Neural crest cell (in vitro differentiated cells): ENCODE results near the gene LIG1. TPM values are rescaled to one million over a fixed set of nuclear protein-coding genes. Genes with fewer than 3 reads are reported as not detected.

Experiments used
- DNase-seq: peaks from one replicate; pipeline ENCODE4 v3.0.0; 2021; ENCODE audit warnings: low read depth, mixed read lengths, low spot score
- H3K27ac Mint-ChIP-seq: one replicate; pipeline ENCODE4 v1.8.0; 2021; ENCODE audit warnings: mild to moderate bottlenecking, mixed read lengths; ENCODE audit not compliant: unreplicated experiment
- H3K27me3 Mint-ChIP-seq: 2 replicates; pipeline ENCODE4 v1.8.0; 2021; ENCODE audit warnings: low read depth, mild to moderate bottlenecking, mixed read lengths
- H3K36me3 Mint-ChIP-seq: 2 replicates; pipeline ENCODE4 v1.8.0; 2021; ENCODE audit warnings: low read depth, mild to moderate bottlenecking, mixed read lengths
- H3K4me1 Mint-ChIP-seq: 2 replicates; pipeline ENCODE4 v1.8.0; 2021; ENCODE audit warnings: mixed read lengths
- H3K4me3 Mint-ChIP-seq: one replicate; pipeline ENCODE4 v1.8.0; 2021; ENCODE audit warnings: mild to moderate bottlenecking, mixed read lengths
- H3K9me3 Mint-ChIP-seq: 2 replicates; pipeline ENCODE4 v1.8.0; 2021; ENCODE audit warnings: mixed read lengths
- CTCF ChIP-seq: fragments of 200-600 bp; sonication (generic); conservative IDR thresholded peaks from 2 replicates; pipeline ENCODE4 v1.5.0; 2021; ENCODE audit warnings: antibody characterized with exemption, mild to moderate bottlenecking
- total RNA-seq: library from RNA; stranded (reverse); gene quantifications from 2 replicates; pipeline ENCODE4 v1.2.1, GENCODE V29; 2021

Gene LIG1
- total RNA-seq, 1 donor from 2014 or later: 144 TPM

- Mint-ChIP-seq H3K4me1 (peaks cover 8% of the 10 kb centered on the region), H3K36me3 (peaks cover 33% of the 10 kb centered on the region), H3K4me3 (no peak overlapping the region), H3K9me3 (peaks cover 7% of the 10 kb centered on the region), H3K27me3 (no peaks in the 10 kb centered on the region), H3K27ac (no peak overlapping the region)
- no peak for DNase-seq
- TF ChIP-seq CTCF: no peak
Measured at GRCh38 chr19:48186541-48186991, 16.4 kb upstream of the LIG1 start.

DNA sequence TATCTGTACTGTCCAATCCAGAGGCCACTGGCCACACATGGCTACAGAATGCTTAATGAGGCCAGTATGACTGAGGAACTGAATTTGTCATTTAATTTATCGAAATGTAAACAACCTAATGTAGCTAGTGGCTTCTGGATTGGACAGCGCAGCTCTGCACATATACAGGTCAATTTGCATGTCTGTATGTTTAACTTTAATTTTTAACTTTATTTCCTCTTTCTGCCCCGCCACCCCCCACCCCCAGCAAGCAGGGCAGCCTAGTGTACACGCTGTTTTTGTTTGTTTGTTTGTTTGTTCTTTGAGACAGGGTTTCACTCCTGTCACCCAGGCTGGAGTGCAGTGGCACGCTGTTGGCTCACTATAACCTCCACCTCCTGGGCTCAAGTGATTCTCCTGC lies 15.9 kb upstream of the LIG1 start:
- no peaks in the 10 kb centered on the region for H3K27me3 Mint-ChIP-seq
- peaks cover 39% of the 10 kb centered on the region for H3K36me3 Mint-ChIP-seq
- no peak overlapping the region for H3K4me3 Mint-ChIP-seq
- peaks cover 12% of the 10 kb centered on the region for H3K9me3 Mint-ChIP-seq
- no peak for DNase-seq
- no peak for TF ChIP-seq CTCF
- H3K27ac Mint-ChIP-seq: no peak overlapping the region
- H3K4me1 Mint-ChIP-seq: peaks cover 8% of the 10 kb centered on the region

- H3K4me3 Mint-ChIP-seq: no peak overlapping the region
- peaks cover 44% of the 10 kb centered on the region for H3K36me3 Mint-ChIP-seq
- no peaks in the 10 kb centered on the region for H3K27me3 Mint-ChIP-seq
- H3K27ac Mint-ChIP-seq: no peak overlapping the region
- H3K9me3 Mint-ChIP-seq: peaks cover 10% of the 10 kb centered on the region
- no peak for TF ChIP-seq CTCF
- no peaks in the 10 kb centered on the region for H3K4me1 Mint-ChIP-seq
- no peak for DNase-seq
Measured at GRCh38 chr19:48183356-48183755, 13.2 kb upstream of the LIG1 start.

DNA sequence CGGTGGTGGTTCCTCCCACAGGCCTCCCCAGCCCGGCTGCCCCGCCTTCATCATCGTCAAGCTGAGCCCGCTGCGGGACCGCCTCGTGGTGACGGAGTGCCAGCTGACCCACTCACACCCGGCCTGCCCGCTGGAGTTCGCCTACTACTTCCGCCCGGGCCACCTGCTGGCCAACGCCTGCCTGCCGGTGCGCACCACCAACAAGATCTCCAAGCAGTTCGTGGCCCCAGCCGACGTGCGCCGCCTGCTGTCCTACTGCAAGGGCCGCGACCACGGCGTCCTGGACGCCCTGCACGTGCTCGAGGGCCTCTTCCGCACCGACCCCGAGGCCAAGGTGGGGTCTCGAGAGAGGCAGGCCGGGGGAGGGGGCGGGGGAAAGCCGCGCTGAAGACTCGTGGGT lies 12.3 kb upstream of the LIG1 start:
- DNase-seq: no peak
- Mint-ChIP-seq H3K36me3 (peaks cover 39% of the 10 kb centered on the region), H3K4me3 (no peak overlapping the region), H3K27me3 (no peaks in the 10 kb centered on the region), H3K27ac (no peak overlapping the region), H3K9me3 (peaks cover 10% of the 10 kb centered on the region), H3K4me1 (no peaks in the 10 kb centered on the region)
- no peak for TF ChIP-seq CTCF

DNA sequence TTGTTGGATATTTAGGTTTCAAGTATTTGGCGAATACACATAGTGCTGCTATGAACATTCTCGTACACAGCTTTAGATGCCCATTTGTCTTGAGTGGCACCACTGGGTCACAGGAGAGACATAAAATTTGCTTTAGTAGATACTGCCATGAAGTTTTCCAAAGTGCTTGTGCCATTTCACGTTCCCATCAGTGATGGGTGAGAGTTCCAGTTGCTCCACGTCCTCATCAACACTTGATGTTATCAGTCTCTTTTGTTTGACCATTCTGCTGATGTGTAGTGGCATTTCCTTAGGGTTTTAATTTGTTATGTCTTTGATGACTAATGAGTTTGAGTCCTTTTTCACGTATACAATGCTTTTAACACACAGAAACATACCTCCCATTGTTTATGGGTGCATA lies 11.4 kb upstream of the LIG1 start:
- H3K9me3 Mint-ChIP-seq: peaks cover 10% of the 10 kb centered on the region
- no peaks in the 10 kb centered on the region for H3K4me1 Mint-ChIP-seq
- no peak for TF ChIP-seq CTCF
- no peak overlapping the region for H3K4me3 Mint-ChIP-seq
- H3K27me3 Mint-ChIP-seq: no peaks in the 10 kb centered on the region
- H3K36me3 Mint-ChIP-seq: peaks cover 40% of the 10 kb centered on the region
- DNase-seq: no peak
- H3K27ac Mint-ChIP-seq: no peak overlapping the region

DNA sequence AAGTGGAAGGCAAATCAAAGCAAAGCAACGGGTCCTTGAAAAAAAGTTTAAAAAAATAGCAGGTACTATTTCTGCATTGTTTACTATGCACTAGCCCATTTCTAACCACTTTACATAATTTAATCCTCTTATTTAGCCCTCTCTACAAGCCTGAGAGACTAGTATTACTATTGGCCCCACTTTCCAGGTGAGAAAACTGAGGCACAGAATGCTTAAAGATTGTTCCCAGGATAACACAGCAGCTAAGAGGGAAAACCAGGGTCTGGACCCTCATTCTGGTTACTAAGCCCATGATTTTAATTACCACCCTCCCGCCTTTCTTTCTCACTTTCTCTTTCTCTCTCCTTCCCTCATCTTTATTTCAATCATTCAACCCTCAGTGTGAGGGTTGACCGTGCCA lies 6.1 kb upstream of the LIG1 start:
- DNase-seq: no peak
- no peak overlapping the region for H3K4me3 Mint-ChIP-seq
- H3K27ac Mint-ChIP-seq: no peak overlapping the region
- peaks cover 4% of the 10 kb centered on the region for H3K9me3 Mint-ChIP-seq
- peaks cover 3% of the 10 kb centered on the region for H3K4me1 Mint-ChIP-seq
- H3K27me3 Mint-ChIP-seq: no peaks in the 10 kb centered on the region
- H3K36me3 Mint-ChIP-seq: peaks cover 32% of the 10 kb centered on the region
- no peak for TF ChIP-seq CTCF
